CD4-positive, alpha-beta T cell (primary cell): Measurements from ENCODE around the gene PRDM1. TPM values are rescaled to one million over a fixed set of nuclear protein-coding genes. Genes with fewer than 3 reads are reported as not detected.

Experiments used
- ATAC-seq: fragments of 200-7000 bp; cut with Tn5 transposase; one replicate; pipeline ENCODE4 v1.10.0; 2022; ENCODE audit warnings: mild to moderate bottlenecking; ENCODE audit not compliant: poor library complexity
- CTCF ChIA-PET: fragments of 350-600 bp; sonication (Branson Sonifier 250); formaldehyde crosslinking; loops from one replicate; lab custom pipeline; 2021; ENCODE audit warnings: antibody characterized with exemption, inconsistent platforms; lab: Charles Lee
- POLR2A ChIA-PET: fragments of 350-600 bp; sonication (Branson Sonifier 250); formaldehyde crosslinking; loops from one replicate; lab custom pipeline; 2021; ENCODE audit warnings: antibody characterized with exemption, inconsistent platforms; lab: Charles Lee
- DNase-seq, 14 experiments: peaks; one replicate each; pipeline ENCODE4 v3.0.0-alpha.2; 2013 to 2020; ENCODE audit warnings: mixed read lengths in 2 of 14
- H3K27ac ChIP-seq, 2 donors: one replicate each; pipeline versions ENCODE4 v1.5.1 to v1.7.0; 2013; ENCODE audit warnings: low read length in 2 of 2, low read depth in 1 of 2, mild to moderate bottlenecking in 1 of 2
- H3K27me3 ChIP-seq, 2 experiments: 1 replicate in 1 of 2; 2 replicates in 1 of 2; pipeline versions ENCODE4 v1.6.1 to v1.7.0; 2013; ENCODE audit warnings: low read length in 2 of 2, control low read depth in 1 of 2, mild to moderate bottlenecking in 1 of 2, moderate library complexity in 1 of 2; ENCODE audit not compliant: insufficient read depth in 2 of 2, control insufficient read depth in 1 of 2
- H3K36me3 ChIP-seq: one replicate; pipeline ENCODE4 v1.6.1; 2013; ENCODE audit warnings: low read length, control low read depth; ENCODE audit not compliant: insufficient read depth
- H3K4me1 ChIP-seq: one replicate; pipeline ENCODE4 v1.6.1; 2013; ENCODE audit warnings: low read length, control low read depth; ENCODE audit not compliant: insufficient read depth
- H3K4me3 ChIP-seq: one replicate; pipeline ENCODE4 v1.5.1; 2013; ENCODE audit warnings: mild to moderate bottlenecking, low read length, moderate library complexity
- H3K9me3 ChIP-seq, 2 experiments: 1 replicate in 1 of 2; 2 replicates in 1 of 2; pipeline versions ENCODE4 v1.6.1 to v1.7.0; 2013; ENCODE audit warnings: low read length in 2 of 2, mild to moderate bottlenecking in 2 of 2, control low read depth in 1 of 2, moderate library complexity in 1 of 2; ENCODE audit not compliant: control insufficient read depth in 1 of 2, insufficient read depth in 1 of 2
- H3K27ac Mint-ChIP-seq: one replicate; pipeline ENCODE4 v1.8.0; 2020; ENCODE audit warnings: mixed read lengths
- H3K27me3 Mint-ChIP-seq: one replicate; pipeline ENCODE4 v1.8.0; 2021; ENCODE audit warnings: mixed read lengths
- H3K36me3 Mint-ChIP-seq: one replicate; pipeline ENCODE4 v1.8.0; 2021; ENCODE audit warnings: low read depth, mixed read lengths
- H3K4me1 Mint-ChIP-seq: one replicate; pipeline ENCODE4 v1.8.0; 2021; ENCODE audit warnings: low read depth, mixed read lengths
- H3K4me3 Mint-ChIP-seq: one replicate; pipeline ENCODE4 v1.8.0; 2020; ENCODE audit warnings: mild to moderate bottlenecking, mixed read lengths
- H3K9me3 Mint-ChIP-seq: one replicate; pipeline ENCODE4 v1.8.0; 2020; ENCODE audit warnings: mixed read lengths
- intact Hi-C, 2 experiments: fragments of 100-400 bp; cut with DNase I in 1 of 2; cut with micrococcal nuclease in 1 of 2; formaldehyde crosslinking; loops; one replicate each; pipeline versions ENCODE4 v1.15.1 to v1.9.0; 2023 to 2025; cut with DNase I, micrococcal nuclease
- total RNA-seq, 174 experiments: library from RNA in 2 of 174; stranded (reverse) in 2 of 174; gene quantifications; one replicate each; pipeline ENCODE4 v1.2.3 and lab custom pipeline; 2021 to 2026
- TF ChIP-seq, protein P1 (sequence below): fragments of 200-600 bp; IDR thresholded peaks from one replicate; pipeline ENCODE4 v1.8.0; 2022; ENCODE audit warnings: antibody characterized with exemption, mild to moderate bottlenecking

The PRDM1 gene
- total RNA-seq, 2 experiments from 2014 or later, result 69.9 to 83.4 TPM

DNA sequence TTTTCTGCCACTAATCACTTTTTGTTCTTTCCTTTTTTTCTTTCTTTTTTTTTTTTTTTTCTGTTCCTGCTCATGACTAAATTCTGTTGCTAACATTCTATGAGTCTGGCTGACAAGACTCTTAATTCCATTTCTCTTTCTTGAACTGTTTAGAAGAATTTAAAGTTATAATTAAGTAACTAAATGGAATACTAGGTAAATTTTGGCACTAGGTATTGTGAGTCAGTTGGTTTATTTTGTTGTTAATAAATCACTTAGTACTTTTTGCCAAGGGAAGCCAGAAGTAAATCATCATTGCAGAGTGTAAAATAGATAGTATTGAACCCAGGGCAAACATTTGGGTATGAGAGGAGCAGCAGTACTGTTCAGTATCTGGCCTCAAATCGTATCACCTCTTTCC, 42.0 kb upstream of the PRDM1 start:
- Histone ChIP-seq H3K9me3 (no peaks in the 10 kb centered on the region), H3K4me3 (no peak overlapping the region), H3K27me3 (no peaks in the 10 kb centered on the region), H3K4me1 (no peaks in the 10 kb centered on the region), H3K27ac (no peak overlapping the region), H3K36me3 (no peaks in the 10 kb centered on the region)
- DNase-seq, result no peak
- intact Hi-C loops, result no loop called here
- H3K4me1 Mint-ChIP-seq, result no peaks in the 10 kb centered on the region
- no peak for ATAC-seq
- H3K4me3 Mint-ChIP-seq, result no peak overlapping the region
- H3K9me3 Mint-ChIP-seq, result no peaks in the 10 kb centered on the region
- H3K27me3 Mint-ChIP-seq, result peaks cover 4% of the 10 kb centered on the region
- CTCF ChIA-PET, result interaction anchor here (0.7 to 0.9 kb wide), 2 partner anchors 12 to 65 kb away, joined by 3 read pairs; no protein-coding TSS in a partner anchor
- H3K27ac Mint-ChIP-seq, result no peak overlapping the region
- POLR2A ChIA-PET, result no interaction called here
- no peaks in the 10 kb centered on the region for H3K36me3 Mint-ChIP-seq
- TF ChIP-seq, protein P1, sequence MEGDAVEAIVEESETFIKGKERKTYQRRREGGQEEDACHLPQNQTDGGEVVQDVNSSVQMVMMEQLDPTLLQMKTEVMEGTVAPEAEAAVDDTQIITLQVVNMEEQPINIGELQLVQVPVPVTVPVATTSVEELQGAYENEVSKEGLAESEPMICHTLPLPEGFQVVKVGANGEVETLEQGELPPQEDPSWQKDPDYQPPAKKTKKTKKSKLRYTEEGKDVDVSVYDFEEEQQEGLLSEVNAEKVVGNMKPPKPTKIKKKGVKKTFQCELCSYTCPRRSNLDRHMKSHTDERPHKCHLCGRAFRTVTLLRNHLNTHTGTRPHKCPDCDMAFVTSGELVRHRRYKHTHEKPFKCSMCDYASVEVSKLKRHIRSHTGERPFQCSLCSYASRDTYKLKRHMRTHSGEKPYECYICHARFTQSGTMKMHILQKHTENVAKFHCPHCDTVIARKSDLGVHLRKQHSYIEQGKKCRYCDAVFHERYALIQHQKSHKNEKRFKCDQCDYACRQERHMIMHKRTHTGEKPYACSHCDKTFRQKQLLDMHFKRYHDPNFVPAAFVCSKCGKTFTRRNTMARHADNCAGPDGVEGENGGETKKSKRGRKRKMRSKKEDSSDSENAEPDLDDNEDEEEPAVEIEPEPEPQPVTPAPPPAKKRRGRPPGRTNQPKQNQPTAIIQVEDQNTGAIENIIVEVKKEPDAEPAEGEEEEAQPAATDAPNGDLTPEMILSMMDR, result no peak

DNA sequence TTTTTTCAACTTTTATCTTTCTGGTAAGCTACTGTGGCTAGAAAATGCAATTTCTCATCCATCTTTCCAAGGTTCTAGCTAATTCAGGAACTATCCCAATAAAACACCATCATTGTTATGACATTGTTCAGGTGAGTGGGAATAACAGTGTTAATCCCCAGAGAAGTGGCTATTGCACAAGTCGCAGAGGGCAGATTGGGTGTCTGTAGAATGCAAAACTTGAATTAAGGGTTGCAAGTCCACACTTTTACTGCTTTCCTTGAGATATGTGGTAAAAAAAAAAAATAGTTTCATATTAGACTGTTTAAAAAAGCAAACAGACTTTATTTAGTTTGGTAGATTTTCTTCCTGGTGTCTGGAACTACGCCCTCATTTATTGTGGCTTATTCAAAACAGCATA, 41.1 kb upstream of the PRDM1 start:
- ChIA-PET POLR2A (no interaction called here), CTCF (no interaction called here)
- Histone ChIP-seq H3K9me3 (no peaks in the 10 kb centered on the region), H3K36me3 (no peaks in the 10 kb centered on the region), H3K27me3 (no peaks in the 10 kb centered on the region), H3K27ac (no peak overlapping the region), H3K4me1 (no peaks in the 10 kb centered on the region), H3K4me3 (no peak overlapping the region)
- TF ChIP-seq, protein P1, result no peak
- Mint-ChIP-seq H3K36me3 (no peaks in the 10 kb centered on the region), H3K27ac (no peak overlapping the region), H3K9me3 (no peaks in the 10 kb centered on the region), H3K4me1 (no peaks in the 10 kb centered on the region), H3K4me3 (no peak overlapping the region), H3K27me3 (peaks cover 4% of the 10 kb centered on the region)
- ATAC-seq (no peak), DNase-seq (no peak)
- intact Hi-C loops, result no loop called here

DNA sequence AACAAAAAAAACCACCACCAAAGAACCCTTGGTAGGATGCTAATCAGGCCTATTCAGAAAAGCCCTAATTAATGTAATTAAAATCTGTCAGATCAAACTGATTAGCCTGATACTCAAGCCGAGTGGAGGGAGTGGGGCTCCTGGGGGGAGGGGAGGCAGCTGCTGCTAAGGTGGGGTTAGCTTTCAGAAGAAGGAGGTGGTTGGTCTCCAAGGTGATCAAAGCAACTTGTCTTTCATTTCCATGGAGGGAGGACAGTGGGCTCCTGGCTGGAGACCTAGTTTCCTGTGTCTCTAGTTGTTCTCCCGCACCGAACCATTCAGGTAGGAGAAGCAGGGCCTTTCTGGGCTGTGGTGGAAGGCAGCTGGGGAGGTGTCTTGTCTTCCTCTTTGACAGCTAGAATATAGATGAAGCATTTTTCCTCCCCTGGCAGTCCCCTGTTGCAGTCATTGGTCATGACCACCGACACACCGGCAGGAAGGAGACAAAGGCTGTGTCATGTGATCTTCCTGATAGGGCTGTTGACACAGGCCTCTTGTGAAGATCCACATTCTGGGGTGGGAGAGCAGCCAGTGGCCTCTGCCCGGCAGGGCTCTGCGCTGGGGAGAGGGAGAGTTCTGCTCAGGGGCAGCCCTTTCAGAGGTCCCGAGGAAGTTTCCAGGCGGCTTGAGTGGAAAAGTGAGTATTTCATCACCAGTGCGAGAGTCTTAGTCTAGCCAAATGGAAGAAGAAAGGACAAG, 39.9 kb upstream of the PRDM1 start:
- peaks cover 4% of the 10 kb centered on the region for H3K27me3 Mint-ChIP-seq
- intact Hi-C loops, result no loop called here
- ChIA-PET POLR2A (no interaction called here), CTCF (no interaction called here)
- ATAC-seq (no peak), DNase-seq (no peak)
- no peak overlapping the region for H3K4me3 Mint-ChIP-seq
- H3K9me3 Mint-ChIP-seq, result no peaks in the 10 kb centered on the region
- Histone ChIP-seq H3K27me3 (no peaks in the 10 kb centered on the region), H3K27ac (no peak overlapping the region), H3K4me3 (no peak overlapping the region), H3K9me3 (no peaks in the 10 kb centered on the region), H3K36me3 (no peaks in the 10 kb centered on the region), H3K4me1 (no peaks in the 10 kb centered on the region)
- no peaks in the 10 kb centered on the region for H3K36me3 Mint-ChIP-seq
- H3K27ac Mint-ChIP-seq, result no peak overlapping the region
- H3K4me1 Mint-ChIP-seq, result no peaks in the 10 kb centered on the region
- TF ChIP-seq, protein P1, result no peak
